Measurements from ENCODE around the gene FAM227B.
"Not testable (repeated sequence)": the region's sequence is repeated elsewhere in the genome, so short reads cannot be mapped to it uniquely, and the experiment has no call there.

FAM227B gene

GRCh38 chr15:49430046-49430445 lies 190.6 kb downstream of the FAM227B start:
- no peak for DNase-seq

GRCh38 chr15:49428409-49429095 lies 192.1 kb downstream of the FAM227B start:
- DNase-seq, result no peak

DNA sequence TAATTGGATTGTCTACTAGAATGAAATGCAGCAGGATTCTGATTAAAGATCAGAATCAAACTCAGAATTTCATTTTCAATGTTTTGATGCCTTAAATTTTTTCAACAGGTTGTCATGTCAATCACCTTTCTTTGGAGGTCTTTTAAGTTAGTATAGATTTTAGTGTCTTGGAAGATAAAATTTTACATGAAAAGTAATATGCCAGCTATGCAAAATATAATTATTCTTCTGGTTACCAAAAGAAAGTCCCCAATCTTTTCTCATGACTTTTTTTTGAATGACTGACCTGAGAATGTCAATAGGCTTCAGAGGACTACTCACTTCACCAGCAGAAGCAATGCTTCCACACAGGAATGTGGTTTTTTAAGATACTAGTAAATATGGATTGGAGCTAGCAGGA lies 193.2 kb downstream of the FAM227B start:
- DNase-seq, result no peak

GRCh38 chr15:49424954-49425353 lies 195.7 kb downstream of the FAM227B start:
- DNase-seq, result no peak

DNA sequence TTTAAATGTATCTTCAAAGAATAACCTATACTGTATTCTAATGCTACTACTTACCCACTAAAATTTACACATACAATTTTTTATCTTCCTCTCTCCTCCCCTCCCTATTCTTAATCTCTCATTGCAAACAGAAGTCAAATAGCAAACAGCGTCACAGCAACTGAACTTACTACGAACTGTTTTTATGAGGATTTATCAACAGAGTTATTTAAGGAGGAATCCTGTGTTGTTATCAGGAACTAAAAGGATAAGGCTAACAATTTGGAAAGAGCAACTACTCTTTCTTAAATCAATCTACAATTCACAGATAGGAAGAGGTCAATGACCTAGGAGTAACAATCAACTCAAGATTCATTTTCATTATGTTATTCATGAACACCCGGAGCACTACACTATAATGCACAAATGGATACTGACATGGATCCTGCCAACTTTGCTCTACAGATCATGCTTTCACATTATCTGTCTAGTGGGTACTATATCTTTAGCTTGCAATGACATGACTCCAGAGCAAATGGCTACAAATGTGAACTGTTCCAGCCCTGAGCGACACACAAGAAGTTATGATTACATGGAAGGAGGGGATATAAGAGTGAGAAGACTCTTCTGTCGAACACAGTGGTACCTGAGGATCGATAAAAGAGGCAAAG lies 196.6 kb downstream of the FAM227B start:
- DNase-seq, result no peak

- DNase-seq, result no peak
Observed at GRCh38 chr15:49423021-49423420, 197.6 kb downstream of the FAM227B start, which contains the start of gene FGF7. FGF7 (plus strand) TSS chr15:49423242; CDS start chr15:49424298, 1,056 bp downstream.

DNA sequence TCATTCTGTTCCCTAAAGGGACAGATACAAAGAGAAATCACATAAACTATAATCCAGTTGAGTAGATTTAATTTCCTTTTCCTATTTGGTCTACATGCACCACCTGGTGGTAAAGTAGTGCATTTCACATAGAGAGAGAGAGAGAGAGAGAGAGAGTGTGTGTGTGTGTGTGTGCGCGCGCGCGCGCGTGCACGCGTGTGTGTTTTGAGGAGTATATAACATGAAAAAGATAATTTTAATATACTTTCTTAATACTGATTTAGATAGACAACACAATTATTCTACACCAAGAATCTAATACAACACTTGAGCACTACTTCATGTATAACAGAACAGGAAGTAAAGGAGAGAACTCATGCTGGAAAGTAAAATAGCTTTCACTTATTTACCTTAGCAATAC lies 198.6 kb downstream of the FAM227B start:
- peak; percentile 47 for DNase-seq

DNA sequence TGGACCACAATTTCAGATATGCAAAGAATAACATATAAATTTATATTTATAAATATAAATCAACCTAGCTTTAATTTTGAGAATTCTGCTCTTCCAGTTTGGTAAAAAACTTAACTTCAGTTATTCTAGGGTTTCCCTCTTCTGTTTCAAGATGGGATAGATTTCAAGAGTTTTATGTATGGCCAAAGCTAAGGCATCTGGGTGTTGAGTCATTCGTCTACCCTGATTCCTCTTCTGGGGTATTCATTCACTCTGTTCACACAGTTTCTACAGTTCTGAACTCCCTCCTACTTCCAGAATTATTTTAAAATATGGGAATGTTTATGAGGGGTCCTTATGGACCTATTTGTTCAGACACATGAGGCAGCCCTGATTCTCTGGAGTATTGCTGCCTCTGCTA lies 201.8 kb downstream of the FAM227B start:
- no peak for DNase-seq

DNA sequence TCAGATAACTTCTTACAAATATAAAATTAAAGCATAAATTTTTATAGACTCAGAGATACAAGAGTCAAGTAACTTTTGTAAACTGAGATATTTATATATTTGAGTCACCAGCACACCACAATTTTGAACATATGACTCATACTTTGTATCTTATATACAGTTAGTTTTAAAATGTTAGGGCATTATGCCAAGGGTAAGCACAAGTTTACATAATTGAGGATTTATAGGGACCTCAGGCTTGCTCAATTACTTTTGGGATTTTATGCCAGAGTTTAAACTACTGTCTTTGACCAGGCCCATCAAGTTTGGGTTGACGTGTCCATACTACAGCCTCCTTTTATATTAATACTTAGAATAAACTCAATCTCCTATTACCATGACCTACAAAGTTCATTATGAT lies 205.0 kb downstream of the FAM227B start:
- no peak for DNase-seq

- DNase-seq, result no peak
Observed at GRCh38 chr15:49415149-49415548, 205.5 kb downstream of the FAM227B start.

- no peak for DNase-seq
Observed at GRCh38 chr15:49412797-49413196, 207.8 kb downstream of the FAM227B start.

- no peak for DNase-seq
Observed at GRCh38 chr15:49410641-49411040, 210.0 kb downstream of the FAM227B start.

GRCh38 chr15:49406352-49407118 lies 214.1 kb downstream of the FAM227B start:
- no peak for DNase-seq

- not testable (repeated sequence) for DNase-seq
Observed at GRCh38 chr15:49402515-49403296, 217.9 kb downstream of the FAM227B start.

DNA sequence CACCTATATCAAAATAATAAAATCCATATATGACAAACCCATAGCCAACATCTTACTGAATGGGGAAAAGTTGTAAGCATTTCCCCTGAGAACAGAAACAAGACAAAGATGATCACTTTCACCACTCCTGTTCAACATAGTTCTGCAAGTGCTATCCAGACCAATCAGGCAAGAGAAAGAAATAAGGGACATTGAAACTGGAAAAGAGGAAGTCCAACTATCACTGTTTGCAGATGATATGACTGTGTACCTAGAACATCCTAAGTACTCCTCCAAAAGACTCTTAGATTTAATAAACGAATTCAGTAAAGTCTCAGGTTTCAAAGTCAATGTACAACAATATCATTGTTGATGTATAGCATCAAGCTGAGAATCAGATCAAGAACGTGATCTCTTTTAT lies 233.1 kb downstream of the FAM227B start:
- DNase-seq, result no peak

- no peak for DNase-seq
Observed at GRCh38 chr15:49383266-49383665, 237.4 kb downstream of the FAM227B start.

DNA sequence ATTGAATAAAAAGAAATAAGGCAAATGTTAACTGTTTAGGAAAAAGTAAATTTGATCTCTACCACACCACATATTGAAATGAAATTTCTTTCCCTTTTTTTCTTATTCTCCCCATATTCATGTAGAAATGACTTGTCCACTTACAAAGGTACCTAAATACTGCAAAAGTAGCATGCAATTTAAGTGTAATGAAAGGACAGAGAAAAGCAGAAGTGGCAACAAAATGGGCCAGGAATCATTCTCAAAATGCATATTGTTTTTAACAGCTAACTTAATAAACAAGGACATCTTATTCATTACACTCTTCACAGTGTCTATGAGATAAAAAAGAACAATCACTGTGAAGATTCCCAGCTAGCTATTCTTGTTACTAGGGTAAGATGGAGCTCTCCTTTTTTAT lies 238.2 kb downstream of the FAM227B start:
- no peak for DNase-seq

- DNase-seq, result no peak
Observed at GRCh38 chr15:49380912-49381311, 239.7 kb downstream of the FAM227B start.

- peak; percentile 35 for DNase-seq
Observed at GRCh38 chr15:49379996-49380395, 240.6 kb downstream of the FAM227B start.

GRCh38 chr15:49372366-49372765 lies 248.3 kb downstream of the FAM227B start:
- DNase-seq, result no peak

- DNase-seq, result no peak
Observed at GRCh38 chr15:49370782-49371181, 249.8 kb downstream of the FAM227B start.

DNA sequence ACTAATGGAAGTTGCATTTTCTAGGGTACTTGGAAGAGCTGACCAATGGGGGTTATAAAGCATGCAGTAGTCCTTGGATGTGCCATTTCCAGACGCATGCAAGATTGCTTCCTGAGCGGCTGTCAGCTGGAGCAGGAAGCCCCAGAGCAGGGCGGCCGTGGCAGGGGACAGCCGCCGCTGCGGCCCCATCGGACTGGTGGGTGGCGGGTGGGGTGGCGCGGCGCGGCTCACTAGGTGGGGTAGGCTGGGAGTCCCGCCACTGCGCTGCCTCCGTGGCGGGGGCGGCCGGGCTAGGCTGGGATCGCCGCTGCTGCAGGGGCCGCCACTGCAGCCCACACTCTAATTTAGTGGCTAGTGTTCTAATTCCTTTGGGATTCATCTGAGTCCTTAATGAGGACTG lies 254.1 kb downstream of the FAM227B start:
- DNase-seq, result no peak

GRCh38 chr15:49361370-49361769 lies 259.2 kb downstream of the FAM227B start:
- no peak for DNase-seq

All from GDM1 (cell line).